A673 (cell line): ENCODE measurements around the gene OLFM1.

ENCODE experiments used
- CTCF ChIP-seq: fragments of 300-800, 200-600 bp; sonication (generic); conservative IDR thresholded peaks from 2 replicates; pipeline ENCODE4 v1.5.1; 2017; ENCODE audit warnings: low read depth, mild to moderate bottlenecking, antibody characterized with exemption, low read length, moderate library complexity, mixed read lengths
- EZH2 ChIP-seq: fragments of 200-600 bp; sonication (generic); IDR thresholded peaks from 2 replicates; pipeline ENCODE4 v1.6.1; 2017; ENCODE audit warnings: borderline replicate concordance, low read depth, mild to moderate bottlenecking, mixed read lengths, antibody characterized with exemption, low read length; ENCODE audit not compliant: poor library complexity, severe bottlenecking

DNA sequence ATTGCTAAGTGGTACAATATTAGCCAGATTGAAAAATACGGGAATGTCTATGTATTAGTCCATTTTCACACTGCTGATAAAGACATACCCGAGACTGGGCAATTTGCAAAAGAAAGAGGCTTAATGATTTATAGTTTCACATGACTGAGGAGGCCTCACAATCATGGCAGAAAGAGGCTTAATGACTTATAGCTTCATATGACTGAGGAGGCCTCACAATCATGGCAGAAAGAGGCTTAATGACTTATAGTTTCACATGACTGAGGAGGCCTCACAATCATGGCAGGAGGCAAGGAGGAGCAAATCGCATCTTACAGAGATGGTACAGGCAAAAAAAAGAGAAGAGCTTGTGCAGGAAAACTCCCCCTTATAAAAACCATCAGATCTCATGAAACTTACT lies 32.3 kb upstream of the OLFM1 start:
- TF ChIP-seq EZH2 (no peak), CTCF (no peak)
